Left kidney (tissue), 2 donors: ENCODE results near the gene ERBB4. TPM values are rescaled to one million over a fixed set of nuclear protein-coding genes. Genes with fewer than 3 reads are reported as not detected.
"Not testable (repeated sequence)": the region's sequence is repeated elsewhere in the genome, so short reads cannot be mapped to it uniquely, and the experiment has no call there.

Experiments used
- DNase-seq: peaks from one replicate; pipeline ENCODE4 v3.0.0-alpha.2; 2013
- polyA plus RNA-seq: library from polyadenylated mRNA; unstranded; fragments of 120-200 nt; gene quantifications from one replicate; pipeline ENCODE4 v1.2.1, GENCODE V29; 2013; ENCODE audit not compliant: insufficient read length

ERBB4 gene
- polyA plus RNA-seq, 1 donor = 58.8 TPM

- no peak for DNase-seq
Measured at GRCh38 chr2:212223696-212224095, 314.9 kb downstream of the ERBB4 start.

- DNase-seq = no peak
Measured at GRCh38 chr2:212213191-212213590, 325.4 kb downstream of the ERBB4 start.

GRCh38 chr2:212208467-212208866, 330.1 kb downstream of the ERBB4 start:
- DNase-seq = no peak

GRCh38 chr2:212197776-212198175, 340.8 kb downstream of the ERBB4 start:
- DNase-seq = no peak

- no peak for DNase-seq
Measured at GRCh38 chr2:212195626-212196025, 343.0 kb downstream of the ERBB4 start.

GRCh38 chr2:212194396-212194795, 344.2 kb downstream of the ERBB4 start:
- no peak for DNase-seq

GRCh38 chr2:212193803-212194202, 344.8 kb downstream of the ERBB4 start:
- no peak for DNase-seq

- no peak for DNase-seq
Measured at GRCh38 chr2:212193056-212193455, 345.5 kb downstream of the ERBB4 start.

- DNase-seq = not testable (repeated sequence)
Measured at GRCh38 chr2:212191438-212191837, 347.2 kb downstream of the ERBB4 start.

GRCh38 chr2:212186166-212186565, 352.4 kb downstream of the ERBB4 start:
- no peak for DNase-seq

GRCh38 chr2:212181646-212182045, 357.0 kb downstream of the ERBB4 start:
- DNase-seq = no peak

GRCh38 chr2:212180408-212181083, 358.1 kb downstream of the ERBB4 start:
- no peak for DNase-seq

- DNase-seq = no peak
Measured at GRCh38 chr2:212177724-212178123, 360.9 kb downstream of the ERBB4 start.

GRCh38 chr2:212176151-212176550, 362.5 kb downstream of the ERBB4 start:
- DNase-seq = no peak

GRCh38 chr2:212173756-212174510, 364.7 kb downstream of the ERBB4 start:
- DNase-seq = peak; percentile 28

GRCh38 chr2:212173331-212173730, 365.3 kb downstream of the ERBB4 start:
- DNase-seq = no peak

GRCh38 chr2:212170382-212170781, 368.2 kb downstream of the ERBB4 start:
- DNase-seq = no peak

- no peak for DNase-seq
Measured at GRCh38 chr2:212158081-212158480, 380.5 kb downstream of the ERBB4 start.

- no peak for DNase-seq
Measured at GRCh38 chr2:212157012-212157411, 381.6 kb downstream of the ERBB4 start.

- DNase-seq = no peak
Measured at GRCh38 chr2:212156088-212156487, 382.5 kb downstream of the ERBB4 start.

- DNase-seq = no peak
Measured at GRCh38 chr2:212154477-212154878, 384.1 kb downstream of the ERBB4 start.

- no peak for DNase-seq
Measured at GRCh38 chr2:212153923-212154322, 384.7 kb downstream of the ERBB4 start.

GRCh38 chr2:212147921-212148513, 390.6 kb downstream of the ERBB4 start:
- DNase-seq = peak; percentile 27
